ENCODE measurements around the gene SYNC. TPM values are rescaled to one million over a fixed set of nuclear protein-coding genes. Genes with fewer than 3 reads are reported as not detected.

Gene SYNC
- total RNA-seq, 4 donors from 2014 or later, result 4.7 to 61.0 (median 18.1) TPM

GRCh38 chr1:32693455-32694174 lies 9.0 kb downstream of the SYNC start:
- DNase-seq, result no peak
- Histone ChIP-seq H3K27ac (peak overlapping the region in 1 of 2 donors; percentile 56), H3K4me3 (no peak overlapping the region), H3K36me3 (no peaks in the 10 kb centered on the region), H3K4me1 (no peaks in the 10 kb centered on the region), H3K9me3 (no peaks in the 10 kb centered on the region), H3K27me3 (no peaks in the 10 kb centered on the region)
- TF ChIP-seq CTCF (IDR thresholded peaks at IDR 0.05), result no peak
- TF ChIP-seq POLR2A (IDR thresholded peaks at IDR 0.05), result no peak
- intact Hi-C loops (cut with DNase I; ENCODE audit: low total_unique reads), result no loop called here

GRCh38 chr1:32686387-32686786 lies 16.2 kb downstream of the SYNC start:
- no peak for DNase-seq
- Histone ChIP-seq H3K27ac (peak overlapping the region in 1 of 2 donors; percentile 8), H3K9me3 (no peaks in the 10 kb centered on the region), H3K4me3 (no peak overlapping the region), H3K27me3 (no peaks in the 10 kb centered on the region), H3K36me3 (no peaks in the 10 kb centered on the region), H3K4me1 (no peaks in the 10 kb centered on the region)
- intact Hi-C loops (cut with DNase I; ENCODE audit: low total_unique reads), result no loop called here
- TF ChIP-seq POLR2A (IDR thresholded peaks at IDR 0.05) (no peak), CTCF (IDR thresholded peaks at IDR 0.05) (no peak)

GRCh38 chr1:32685498-32685897 lies 17.1 kb downstream of the SYNC start:
- TF ChIP-seq CTCF (IDR thresholded peaks at IDR 0.05) (no peak), POLR2A (IDR thresholded peaks at IDR 0.05) (no peak)
- Histone ChIP-seq H3K36me3 (no peaks in the 10 kb centered on the region), H3K4me1 (no peaks in the 10 kb centered on the region), H3K9me3 (no peaks in the 10 kb centered on the region), H3K4me3 (no peak overlapping the region), H3K27me3 (no peaks in the 10 kb centered on the region), H3K27ac (peak overlapping the region in 1 of 2 donors; percentile 72)
- no peak for DNase-seq
- intact Hi-C loops (cut with DNase I; ENCODE audit: low total_unique reads), result no loop called here

- peak; percentile 68 to 71 for DNase-seq
- Histone ChIP-seq H3K9me3 (no peaks in the 10 kb centered on the region), H3K36me3 (no peaks in the 10 kb centered on the region), H3K27me3 (no peaks in the 10 kb centered on the region), H3K27ac (peak overlapping the region; percentile 51 to 72), H3K4me3 (no peak overlapping the region), H3K4me1 (no peaks in the 10 kb centered on the region)
- intact Hi-C loops (cut with DNase I; ENCODE audit: low total_unique reads), result no loop called here
- TF ChIP-seq CTCF (IDR thresholded peaks at IDR 0.05), result no peak
- TF ChIP-seq POLR2A (IDR thresholded peaks at IDR 0.05), result no peak
Observed at GRCh38 chr1:32684167-32684811, 18.3 kb downstream of the SYNC start.

- no peaks in the 10 kb centered on the region for H3K36me3 ChIP-seq
- H3K27me3 ChIP-seq, result no peaks in the 10 kb centered on the region
- no peaks in the 10 kb centered on the region for H3K4me1 ChIP-seq
- H3K27ac ChIP-seq, result peak overlapping the region; percentile 51 to 72
- H3K4me3 ChIP-seq, result no peak overlapping the region
- H3K9me3 ChIP-seq, result no peaks in the 10 kb centered on the region
- intact Hi-C loops (cut with DNase I; ENCODE audit: low total_unique reads), result no loop called here
- TF ChIP-seq CTCF (IDR thresholded peaks at IDR 0.05) (no peak), POLR2A (IDR thresholded peaks at IDR 0.05) (no peak)
- DNase-seq, result no peak
Observed at GRCh38 chr1:32683397-32683796, 19.2 kb downstream of the SYNC start.
